UCSD-AML1 (cell line): ENCODE results near the gene C20orf204.

Experiments
- DNase-seq: peaks from one replicate; lab custom pipeline; 2025; ENCODE audit not compliant: unreplicated experiment; lab: John Stamatoyannopoulos, UW

Gene C20orf204

GRCh38 chr20:64055396-64055892 lies 19.5 kb downstream of the C20orf204 start:
- DNase-seq = no peak

- DNase-seq = no peak
These were observed 20.1 kb downstream of the C20orf204 start for GRCh38 chr20:64055893-64056638.

- no peak for DNase-seq
These were observed 20.6 kb downstream of the C20orf204 start for GRCh38 chr20:64056639-64056888.

- DNase-seq = no peak
These were observed 21.1 kb downstream of the C20orf204 start for GRCh38 chr20:64056889-64057627.

- peak; percentile 75 for DNase-seq
These were observed 21.9 kb downstream of the C20orf204 start for GRCh38 chr20:64057628-64058498.

- no peak for DNase-seq
These were observed 22.6 kb downstream of the C20orf204 start for GRCh38 chr20:64058536-64058935.

GRCh38 chr20:64062276-64062595 lies 26.3 kb downstream of the C20orf204 start:
- DNase-seq = no peak

GRCh38 chr20:64062596-64063388 lies 26.8 kb downstream of the C20orf204 start, which contains the start of gene TCEA2:
TCEA2 (plus strand) TSS chr20:64063198; CDS start chr20:64063313, 115 bp downstream.
- peak; percentile 96 for DNase-seq

- peak; percentile 39 for DNase-seq
These were observed 27.6 kb downstream of the C20orf204 start for GRCh38 chr20:64063389-64064144.

- DNase-seq = no peak
These were observed 28.2 kb downstream of the C20orf204 start for GRCh38 chr20:64064145-64064698.

- no peak for DNase-seq
These were observed 29.3 kb downstream of the C20orf204 start for GRCh38 chr20:64065062-64065973.

- DNase-seq = peak; percentile 77
These were observed 30.0 kb downstream of the C20orf204 start for GRCh38 chr20:64065974-64066343.

GRCh38 chr20:64067005-64067632 lies 31.1 kb downstream of the C20orf204 start:
- no peak for DNase-seq

GRCh38 chr20:64067733-64068307 lies 31.8 kb downstream of the C20orf204 start:
- DNase-seq = no peak

GRCh38 chr20:64068386-64069208 lies 32.6 kb downstream of the C20orf204 start:
- DNase-seq = peak; percentile 66

- no peak for DNase-seq
These were observed 33.2 kb downstream of the C20orf204 start for GRCh38 chr20:64069209-64069613.

GRCh38 chr20:64069614-64070243 lies 33.7 kb downstream of the C20orf204 start:
- DNase-seq = peak; percentile 42
